Ecto neural progenitor cell (in vitro differentiated cells): Measurements from ENCODE around the gene PLEKHA5.
"Not testable (repeated sequence)": the region's sequence is repeated elsewhere in the genome, so short reads cannot be mapped to it uniquely, and the experiment has no call there.

ENCODE experiments used
- DNase-seq: peaks from one replicate; pipeline ENCODE4 v3.0.0-alpha.2; 2018; ENCODE audit warnings: low spot score

PLEKHA5 gene

GRCh38 chr12:19332196-19332595 lies 202.7 kb downstream of the PLEKHA5 start:
- no peak for DNase-seq

- no peak for DNase-seq
Measured at GRCh38 chr12:19338405-19338804, 208.9 kb downstream of the PLEKHA5 start.

GRCh38 chr12:19350850-19351249 lies 221.3 kb downstream of the PLEKHA5 start:
- not testable (repeated sequence) for DNase-seq

- DNase-seq: no peak
Measured at GRCh38 chr12:19351346-19351745, 221.8 kb downstream of the PLEKHA5 start.

- no peak for DNase-seq
Measured at GRCh38 chr12:19369691-19370148, 240.2 kb downstream of the PLEKHA5 start.

GRCh38 chr12:19373586-19373985 lies 244.1 kb downstream of the PLEKHA5 start:
- no peak for DNase-seq

GRCh38 chr12:19375888-19376287 lies 246.4 kb downstream of the PLEKHA5 start:
- no peak for DNase-seq

GRCh38 chr12:19376691-19377090 lies 247.2 kb downstream of the PLEKHA5 start:
- no peak for DNase-seq

- DNase-seq: no peak
Measured at GRCh38 chr12:19382111-19382526, 252.6 kb downstream of the PLEKHA5 start.

- no peak for DNase-seq
Measured at GRCh38 chr12:19382563-19382962, 253.0 kb downstream of the PLEKHA5 start.

GRCh38 chr12:19387161-19387560 lies 257.6 kb downstream of the PLEKHA5 start:
- no peak for DNase-seq

GRCh38 chr12:19388131-19388549 lies 258.6 kb downstream of the PLEKHA5 start:
- no peak for DNase-seq

GRCh38 chr12:19390051-19390598 lies 260.6 kb downstream of the PLEKHA5 start:
- no peak for DNase-seq

- not testable (repeated sequence) for DNase-seq
Measured at GRCh38 chr12:19392644-19393043, 263.1 kb downstream of the PLEKHA5 start.

GRCh38 chr12:19394385-19394784 lies 264.9 kb downstream of the PLEKHA5 start:
- DNase-seq: no peak

GRCh38 chr12:19397534-19397933 lies 268.0 kb downstream of the PLEKHA5 start:
- DNase-seq: no peak

GRCh38 chr12:19398376-19399363 lies 269.1 kb downstream of the PLEKHA5 start:
- no peak for DNase-seq

GRCh38 chr12:19400649-19401285 lies 271.2 kb downstream of the PLEKHA5 start:
- DNase-seq: not testable (repeated sequence)

GRCh38 chr12:19402211-19402610 lies 272.7 kb downstream of the PLEKHA5 start:
- no peak for DNase-seq

GRCh38 chr12:19402743-19403431 lies 273.4 kb downstream of the PLEKHA5 start:
- no peak for DNase-seq

- no peak for DNase-seq
Measured at GRCh38 chr12:19404242-19404880, 274.8 kb downstream of the PLEKHA5 start.

- DNase-seq: no peak
Measured at GRCh38 chr12:19409376-19409775, 279.8 kb downstream of the PLEKHA5 start.
